HG03571 (cell line): Measurements from ENCODE around the gene ALOX15.
"Not testable (repeated sequence)": the region's sequence is repeated elsewhere in the genome, so short reads cannot be mapped to it uniquely, and the experiment has no call there.

ENCODE experiments used
- ATAC-seq: cut with Tn5 transposase; IDR thresholded peaks from one replicate; pipeline ENCODE4 v1.9.1; 2021; ENCODE audit not compliant: unreplicated experiment

Gene ALOX15, protein sequence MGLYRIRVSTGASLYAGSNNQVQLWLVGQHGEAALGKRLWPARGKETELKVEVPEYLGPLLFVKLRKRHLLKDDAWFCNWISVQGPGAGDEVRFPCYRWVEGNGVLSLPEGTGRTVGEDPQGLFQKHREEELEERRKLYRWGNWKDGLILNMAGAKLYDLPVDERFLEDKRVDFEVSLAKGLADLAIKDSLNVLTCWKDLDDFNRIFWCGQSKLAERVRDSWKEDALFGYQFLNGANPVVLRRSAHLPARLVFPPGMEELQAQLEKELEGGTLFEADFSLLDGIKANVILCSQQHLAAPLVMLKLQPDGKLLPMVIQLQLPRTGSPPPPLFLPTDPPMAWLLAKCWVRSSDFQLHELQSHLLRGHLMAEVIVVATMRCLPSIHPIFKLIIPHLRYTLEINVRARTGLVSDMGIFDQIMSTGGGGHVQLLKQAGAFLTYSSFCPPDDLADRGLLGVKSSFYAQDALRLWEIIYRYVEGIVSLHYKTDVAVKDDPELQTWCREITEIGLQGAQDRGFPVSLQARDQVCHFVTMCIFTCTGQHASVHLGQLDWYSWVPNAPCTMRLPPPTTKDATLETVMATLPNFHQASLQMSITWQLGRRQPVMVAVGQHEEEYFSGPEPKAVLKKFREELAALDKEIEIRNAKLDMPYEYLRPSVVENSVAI

DNA sequence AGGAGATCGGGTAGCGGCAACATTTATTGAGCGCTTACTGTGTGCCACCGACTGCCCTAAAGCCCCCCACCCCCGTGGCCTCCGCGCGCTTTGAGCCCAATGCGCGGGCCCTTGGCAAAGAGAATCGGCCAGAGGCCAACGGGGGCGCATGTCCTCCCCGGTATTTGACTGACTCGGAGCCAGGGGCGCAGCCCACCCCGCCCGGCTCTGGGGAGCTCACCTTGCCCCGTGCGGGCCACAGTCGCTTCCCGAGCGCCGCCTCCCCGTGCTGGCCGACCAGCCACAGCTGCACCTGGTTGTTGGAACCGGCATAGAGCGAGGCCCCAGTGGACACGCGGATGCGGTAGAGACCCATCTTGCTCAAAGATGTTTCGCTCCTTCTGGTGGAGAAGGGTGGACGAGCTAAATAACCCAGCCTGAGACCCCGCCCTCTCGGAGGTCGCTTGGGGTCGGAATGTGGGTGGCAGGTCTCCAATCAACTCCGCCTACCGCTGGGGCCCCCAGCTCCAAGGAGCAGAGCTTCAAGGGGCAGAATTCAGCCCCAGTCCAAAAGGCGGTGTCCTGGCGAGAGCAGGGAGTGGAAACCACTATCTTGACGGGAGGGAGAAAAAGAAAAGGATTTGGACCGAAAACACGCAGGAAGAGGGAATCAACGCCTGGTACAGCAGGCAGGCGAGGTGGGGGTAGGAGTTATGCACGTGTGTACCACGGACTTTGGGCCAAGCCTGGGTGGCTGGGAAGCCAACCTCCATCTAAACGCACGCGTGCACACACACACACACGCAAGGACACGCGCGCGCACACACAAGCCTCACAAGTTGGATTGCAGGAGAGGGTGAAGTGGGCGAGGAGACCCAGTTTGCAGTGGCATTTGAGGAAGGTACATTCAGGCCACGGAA lies at the start of gene ALOX15:
Gene ALOX15, minus strand, starts transcription at position 382 of the 899 bp plus-strand sequence. Its CDS starts 27 bp downstream, at position 355.
- ATAC-seq: no peak

DNA sequence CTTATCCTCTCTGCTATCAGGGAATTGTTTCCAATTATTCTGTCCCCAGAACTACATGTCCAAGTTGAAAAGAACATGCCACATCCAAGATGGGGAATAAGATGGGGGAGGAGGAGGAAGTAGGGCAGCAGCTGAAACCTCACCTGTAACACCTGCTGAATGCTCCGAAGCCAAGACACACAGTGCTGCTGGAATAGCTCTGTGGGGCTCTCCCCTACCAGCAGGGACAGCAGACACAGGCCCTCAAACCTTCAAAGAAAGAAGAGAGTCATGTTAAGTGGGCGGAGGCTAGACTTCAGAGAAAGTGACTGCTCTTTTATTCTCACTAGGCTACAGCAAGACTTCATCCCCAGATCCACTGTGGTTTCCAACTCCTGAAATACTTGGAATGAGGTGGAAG lies 49.3 kb upstream of the ALOX15 start:
- ATAC-seq: no peak

DNA sequence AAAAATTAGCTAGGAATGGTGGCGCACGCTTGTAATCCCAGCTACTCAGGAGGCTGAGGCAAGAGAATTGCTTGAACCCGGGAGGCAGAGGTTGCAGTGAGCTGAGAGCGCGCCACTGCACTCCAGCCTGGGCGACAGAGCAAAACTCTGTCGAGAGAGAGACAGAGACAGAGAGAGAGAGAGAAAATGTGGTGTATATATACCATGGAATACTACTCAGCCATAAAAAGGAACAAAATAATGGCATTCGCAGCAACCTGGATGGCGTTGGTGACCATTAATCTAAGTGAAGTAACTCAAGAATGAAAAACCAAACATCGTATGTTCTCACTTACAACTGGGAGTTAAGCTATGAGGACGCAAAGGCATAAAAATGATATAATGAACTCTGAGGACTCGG lies 48.4 kb upstream of the ALOX15 start:
- ATAC-seq: not testable (repeated sequence)

DNA sequence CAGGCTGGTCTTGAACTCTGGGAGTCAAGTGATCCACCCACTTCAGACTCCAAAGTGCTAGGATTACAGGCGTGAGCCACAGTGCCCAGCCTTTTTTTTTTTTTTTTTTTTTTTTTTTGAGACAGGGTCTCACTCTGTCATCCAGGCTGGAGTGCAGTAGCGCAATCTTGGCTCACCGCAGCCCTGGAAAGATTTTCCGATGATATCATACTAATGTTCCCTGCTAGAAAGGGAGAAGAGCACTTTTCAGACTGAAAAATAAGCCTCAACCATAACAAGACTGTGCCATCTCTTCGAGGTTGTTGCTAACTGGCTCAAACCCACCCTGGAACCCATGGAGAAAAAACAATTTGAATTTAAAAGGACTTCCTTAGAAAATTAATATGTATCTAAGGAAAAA lies 42.3 kb upstream of the ALOX15 start:
- ATAC-seq: not testable (repeated sequence)

DNA sequence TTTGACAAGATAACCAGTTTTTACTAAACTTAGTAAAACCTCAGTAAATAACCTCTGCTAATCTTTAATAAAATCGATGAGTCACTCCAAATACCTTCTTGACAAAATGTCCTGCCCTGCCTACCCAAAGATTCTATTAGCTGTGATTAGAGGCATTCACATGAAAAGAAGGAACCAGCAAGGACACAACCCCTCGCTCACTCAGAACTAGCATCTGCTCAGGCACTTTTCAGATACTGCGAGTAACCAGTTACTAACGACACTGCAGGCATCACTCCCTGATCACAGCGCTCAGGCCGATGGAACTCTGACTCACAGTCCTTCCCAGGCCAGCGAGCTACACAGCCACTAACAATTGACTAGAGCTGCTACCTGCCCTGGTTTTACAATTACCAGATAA lies 38.2 kb upstream of the ALOX15 start:
- no peak for ATAC-seq

DNA sequence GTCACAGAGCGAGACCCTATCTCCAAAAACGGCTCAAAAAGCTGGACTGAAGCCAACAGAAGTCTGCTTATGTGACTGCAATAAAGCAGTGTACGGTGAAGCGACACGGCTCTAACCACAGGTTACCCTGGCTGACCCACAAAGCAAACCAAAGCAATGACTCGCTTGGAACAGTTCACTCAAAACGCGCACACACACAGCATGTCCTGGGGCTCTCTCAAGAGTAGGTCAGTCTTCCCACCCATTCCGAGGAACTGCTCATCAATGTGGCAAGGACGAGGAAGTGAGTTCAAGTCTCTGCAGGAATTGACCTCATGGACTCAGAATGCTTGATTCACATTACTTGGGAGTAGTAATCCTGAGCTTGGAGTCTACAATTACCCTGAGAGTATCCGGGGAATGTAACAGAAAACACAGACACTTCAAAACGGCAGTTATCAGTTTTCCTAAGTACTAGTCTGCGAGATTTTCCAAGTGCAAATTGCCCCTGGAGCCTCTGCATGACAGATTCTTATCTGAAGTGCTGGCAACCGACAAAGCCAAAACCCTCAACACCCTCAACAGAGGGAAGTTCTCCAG lies 37.1 kb upstream of the ALOX15 start:
- no peak for ATAC-seq

DNA sequence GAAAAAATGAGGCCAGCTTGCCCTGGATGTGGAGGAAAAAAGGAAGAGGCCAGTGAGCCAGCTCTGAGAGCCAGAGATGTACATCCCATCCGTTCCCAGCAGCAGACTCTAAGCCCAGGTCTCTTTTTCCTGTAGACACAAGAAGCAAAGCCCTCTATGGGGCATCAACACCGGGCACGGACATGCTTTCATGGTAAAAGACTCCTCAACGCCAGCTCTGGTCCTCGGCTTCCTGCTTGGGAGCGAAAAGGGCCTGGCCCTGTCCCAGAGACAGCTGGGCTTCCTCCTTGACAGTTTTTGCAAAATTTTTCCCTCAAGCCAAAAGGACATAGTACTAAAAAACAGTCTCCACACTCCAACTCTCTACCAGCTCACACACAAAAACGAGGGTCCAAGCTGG lies 35.3 kb upstream of the ALOX15 start:
- ATAC-seq: no peak

DNA sequence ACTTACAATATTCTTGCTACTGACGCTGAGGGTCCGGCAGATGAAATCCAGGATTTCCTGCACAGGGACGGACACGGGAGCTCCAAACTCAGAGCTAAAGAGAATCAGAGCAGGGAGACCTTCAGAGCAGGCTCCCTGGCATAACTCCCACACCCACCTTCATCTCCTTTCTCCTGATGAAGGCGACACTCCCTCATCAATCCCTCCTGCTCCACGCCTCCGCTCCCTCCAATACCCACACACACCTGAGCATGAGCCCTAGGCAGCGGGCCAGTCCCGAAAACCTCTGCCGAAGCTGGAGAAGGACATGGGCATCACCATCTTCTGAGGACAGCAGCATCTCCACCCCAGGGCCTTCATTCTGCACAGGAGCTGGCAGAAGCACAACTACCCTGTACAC lies 34.3 kb upstream of the ALOX15 start:
- no peak for ATAC-seq

DNA sequence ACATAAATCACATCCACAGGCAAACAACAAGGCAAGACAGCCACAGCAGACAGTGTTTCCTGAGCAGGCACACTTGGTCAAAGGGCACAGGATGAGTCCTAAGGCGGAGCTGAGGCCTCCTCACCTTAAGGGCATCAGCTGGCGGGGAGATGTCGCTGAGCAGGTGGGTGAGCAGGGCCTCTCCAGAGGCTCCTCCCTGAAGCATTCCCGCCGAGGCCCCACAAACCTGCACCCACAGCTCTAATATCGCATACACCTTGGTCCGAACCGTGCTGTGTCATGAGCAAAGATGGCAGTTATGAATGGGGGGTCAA lies 33.2 kb upstream of the ALOX15 start:
- ATAC-seq: no peak

DNA sequence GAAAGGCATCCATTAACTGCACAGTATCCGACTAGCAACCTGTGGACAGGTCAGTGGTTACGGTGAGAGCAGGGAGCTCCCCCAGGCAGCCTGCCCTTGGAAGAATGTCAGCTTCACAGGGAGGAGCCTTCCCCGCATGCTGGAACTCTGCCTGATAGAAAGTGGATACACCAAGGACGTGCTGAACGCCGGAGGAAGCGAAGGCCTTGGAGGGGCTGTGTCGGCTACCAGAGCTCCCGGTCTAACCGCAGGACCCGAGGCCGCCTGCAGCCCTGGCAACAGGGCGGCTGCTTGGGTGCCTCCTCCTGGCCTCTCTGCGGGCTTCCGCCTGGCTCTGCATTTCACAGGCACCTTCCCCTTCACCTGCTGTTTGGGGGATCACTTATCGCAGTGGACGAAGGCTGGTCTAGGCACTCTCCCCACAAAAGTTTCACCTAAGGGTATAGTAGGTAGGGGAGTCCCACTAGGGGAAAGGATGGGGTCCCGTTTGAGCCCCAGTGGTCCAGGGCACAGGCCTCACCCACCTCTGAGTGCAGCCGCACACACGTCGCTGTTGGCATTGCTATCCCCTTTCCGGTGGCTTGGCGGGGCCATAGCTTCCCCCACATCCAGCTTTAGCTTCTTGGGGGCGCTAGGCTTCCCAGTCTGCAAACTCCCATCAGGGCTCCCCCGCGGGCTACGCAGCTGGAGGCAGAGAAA lies 32.7 kb upstream of the ALOX15 start:
- no peak for ATAC-seq

DNA sequence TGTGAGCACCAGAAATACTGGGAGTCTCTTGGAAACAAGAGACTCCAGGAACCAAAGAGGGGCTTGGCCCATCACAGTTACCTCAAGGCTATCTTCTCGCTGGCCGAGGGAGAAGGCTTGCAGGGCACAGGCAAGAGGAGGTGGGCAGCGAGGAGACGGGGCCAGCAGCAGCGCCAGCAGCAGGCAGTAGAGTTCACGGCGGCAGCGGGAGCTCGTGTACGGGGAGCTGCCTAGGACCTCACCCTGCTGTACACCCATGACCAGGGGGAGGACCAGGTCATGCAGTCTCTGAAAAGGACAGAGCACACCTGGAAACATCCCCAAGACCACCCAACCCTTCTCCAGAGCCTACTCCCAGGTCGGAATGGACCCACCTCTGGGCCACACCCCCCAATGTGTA lies 31.7 kb upstream of the ALOX15 start:
- ATAC-seq: no peak

DNA sequence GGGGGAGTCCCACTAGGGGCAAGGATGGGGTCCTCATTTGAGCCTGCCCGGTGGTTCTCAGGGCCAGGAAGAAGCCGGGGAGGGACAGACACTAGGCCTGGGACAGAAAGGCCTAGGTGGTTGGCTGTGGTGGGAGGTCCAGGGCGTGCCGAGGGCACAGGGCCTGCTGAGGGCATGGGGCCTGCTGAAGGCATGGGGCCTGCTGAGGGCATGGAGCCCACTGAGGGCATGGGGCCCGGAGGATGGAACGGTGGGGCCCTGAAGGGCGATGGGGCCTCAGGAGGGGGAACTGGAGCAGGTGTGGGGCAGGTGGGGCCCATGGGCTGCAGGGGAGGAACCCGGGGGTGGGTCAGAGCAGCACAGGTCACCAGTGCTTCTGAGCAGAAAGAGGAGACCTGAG lies 31.3 kb upstream of the ALOX15 start:
- no peak for ATAC-seq

DNA sequence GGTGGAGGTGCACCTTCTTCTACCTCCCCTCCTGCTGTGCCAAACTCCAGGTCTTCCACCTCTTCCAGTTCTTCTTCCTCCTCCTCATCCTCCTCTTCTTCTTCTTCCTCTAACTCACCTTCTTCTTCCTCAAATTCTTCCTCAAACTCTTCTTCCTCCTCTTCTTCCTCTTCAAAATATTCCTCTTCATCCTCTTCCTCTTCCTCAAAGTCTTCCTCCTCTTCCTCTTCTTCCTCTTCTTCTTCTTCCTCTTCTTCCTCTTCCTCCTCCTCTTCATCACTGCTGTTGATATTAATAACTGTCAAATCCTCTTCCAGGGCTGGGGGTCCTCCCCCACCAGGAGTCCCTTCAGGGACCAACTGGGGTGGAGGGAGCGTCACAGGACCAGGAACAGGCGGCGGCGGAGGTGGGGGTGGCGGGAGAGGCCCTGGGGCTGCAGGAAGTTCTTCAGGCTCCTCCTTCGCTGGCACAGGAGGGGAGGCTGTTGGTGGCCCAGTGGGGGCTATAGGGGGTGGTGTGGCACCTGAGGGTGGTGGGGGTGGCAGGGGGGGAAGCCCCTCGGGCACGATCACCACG lies 30.7 kb upstream of the ALOX15 start:
- no peak for ATAC-seq

DNA sequence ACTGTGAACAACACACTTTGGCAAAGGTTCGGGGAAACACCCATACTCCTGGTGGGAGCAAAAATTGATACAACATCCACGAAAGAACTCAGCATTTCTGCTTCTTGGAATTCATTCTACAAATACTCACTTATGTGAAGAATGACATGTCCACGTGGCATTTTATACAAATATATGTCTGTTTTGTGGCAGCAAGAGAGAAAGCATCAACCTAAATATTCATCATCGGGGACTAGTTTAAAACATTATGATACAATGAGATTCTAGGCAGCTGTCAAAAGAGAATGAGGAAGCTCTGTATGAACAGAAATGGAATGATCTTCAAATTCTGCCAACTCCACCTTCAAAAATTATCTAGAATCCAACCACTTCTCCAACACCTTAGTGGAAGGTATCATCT lies 25.7 kb upstream of the ALOX15 start:
- no peak for ATAC-seq

DNA sequence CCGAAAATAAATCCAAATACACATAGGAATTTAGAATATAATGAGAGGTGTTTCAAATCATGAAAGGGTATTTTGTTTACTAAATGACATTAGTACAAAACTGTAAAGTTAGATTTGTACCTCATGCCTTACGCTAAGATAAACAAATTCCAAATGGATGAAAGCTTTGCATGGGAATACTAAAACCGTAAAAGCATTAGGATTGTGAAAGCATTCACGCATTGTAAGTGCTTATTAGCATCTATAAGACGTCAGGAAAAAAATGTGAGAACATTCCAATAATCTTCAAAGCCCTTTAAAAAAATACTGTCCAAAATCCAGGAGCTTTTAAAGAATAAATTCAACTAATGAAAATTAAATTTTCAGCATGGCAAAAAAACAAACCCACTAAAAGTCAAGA lies 24.8 kb upstream of the ALOX15 start:
- ATAC-seq: no peak

DNA sequence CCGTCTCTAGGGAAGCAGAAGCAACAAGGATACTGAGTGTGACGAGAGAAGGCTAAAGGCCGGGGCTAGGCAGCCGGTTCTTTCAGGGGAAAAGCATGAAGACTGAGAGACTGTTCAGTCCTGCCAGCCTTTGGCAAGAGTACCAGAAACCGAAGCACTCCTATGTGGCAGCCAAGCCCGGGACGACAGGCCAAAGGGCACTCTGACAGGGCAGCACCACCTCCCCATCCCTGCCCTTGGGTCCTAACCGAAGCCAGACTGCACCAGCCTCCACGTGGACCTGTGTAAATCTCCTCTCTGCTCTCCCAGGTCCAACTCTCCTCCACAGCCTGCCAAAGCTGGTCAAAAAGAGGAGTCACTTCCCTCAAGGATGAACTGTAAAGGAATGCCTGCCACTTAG lies 23.5 kb upstream of the ALOX15 start:
- no peak for ATAC-seq

DNA sequence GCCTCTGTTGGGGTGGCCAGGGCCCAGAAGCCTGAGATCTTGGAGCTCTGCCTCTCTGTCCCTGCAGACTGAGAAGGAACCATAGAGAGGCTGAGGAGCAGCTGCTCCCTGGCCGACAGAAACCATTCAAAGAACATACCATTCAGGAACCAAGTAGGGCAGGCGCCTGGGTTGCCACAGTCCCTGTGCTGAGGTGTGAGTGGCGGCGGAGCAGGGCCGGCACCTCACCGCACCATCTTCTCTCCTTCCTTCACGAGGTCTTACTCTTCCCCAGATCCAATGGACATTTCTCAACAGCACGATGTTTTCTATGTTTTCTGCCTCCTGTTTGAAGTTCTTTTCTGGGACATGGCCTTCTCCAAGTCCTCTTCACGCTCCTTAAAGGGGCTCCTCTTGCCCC lies 22.8 kb upstream of the ALOX15 start:
- no peak for ATAC-seq

DNA sequence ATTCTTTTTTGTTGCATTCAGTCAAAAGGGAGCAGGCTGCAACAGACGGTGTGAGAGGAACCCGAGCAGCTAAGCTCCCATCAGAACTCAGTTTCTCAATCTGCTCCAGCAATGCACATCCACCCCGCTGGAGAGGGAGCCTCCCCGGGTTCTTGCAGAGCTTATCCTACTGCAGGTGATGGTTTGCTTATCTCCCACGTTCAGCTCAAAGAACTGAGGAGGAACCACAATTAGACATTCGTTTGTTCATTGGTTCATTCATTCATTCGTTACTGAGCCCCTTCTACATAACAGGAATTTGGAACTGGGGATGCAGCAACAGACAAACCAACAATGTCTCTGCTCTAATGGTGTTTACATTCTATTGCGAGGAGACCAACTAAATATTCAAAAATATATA lies 22.2 kb upstream of the ALOX15 start:
- ATAC-seq: no peak

DNA sequence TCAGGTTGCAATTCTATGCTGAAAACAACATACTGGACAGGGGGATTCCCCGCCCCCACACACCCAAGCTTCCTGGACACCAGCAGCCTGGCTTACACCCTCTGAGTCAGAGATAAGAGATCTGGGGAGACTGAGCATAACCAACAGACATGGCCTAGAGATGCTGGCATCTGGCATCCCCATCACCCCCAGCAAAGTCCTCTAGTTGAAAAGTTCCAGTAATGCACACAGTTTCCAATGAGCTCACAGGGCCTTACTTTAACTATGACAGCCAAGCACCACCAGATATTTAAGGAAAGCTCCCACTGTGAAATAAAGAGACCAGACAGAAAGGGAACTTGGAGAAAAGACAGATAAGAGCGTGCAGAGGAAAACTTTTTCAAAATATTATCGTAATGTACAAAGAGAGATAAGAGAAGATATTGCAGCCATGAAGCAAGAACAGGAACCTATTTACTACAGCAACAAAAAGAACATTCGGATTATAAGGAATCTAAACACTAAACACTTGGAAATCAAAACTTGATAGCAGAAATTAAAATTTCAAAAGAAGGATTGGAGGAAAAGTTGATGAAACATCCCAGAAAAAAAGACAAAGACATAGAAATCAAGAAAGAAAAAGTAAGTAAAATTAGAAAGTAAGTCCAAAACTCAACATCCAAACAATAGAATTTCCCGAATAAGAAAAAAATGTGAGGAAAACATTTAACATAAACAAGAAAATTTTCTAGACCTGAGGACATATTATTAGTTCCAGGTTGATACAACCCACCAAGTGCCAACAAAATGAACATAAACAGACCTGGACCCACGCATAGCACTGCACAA lies 17.2 kb upstream of the ALOX15 start:
- ATAC-seq: no peak

DNA sequence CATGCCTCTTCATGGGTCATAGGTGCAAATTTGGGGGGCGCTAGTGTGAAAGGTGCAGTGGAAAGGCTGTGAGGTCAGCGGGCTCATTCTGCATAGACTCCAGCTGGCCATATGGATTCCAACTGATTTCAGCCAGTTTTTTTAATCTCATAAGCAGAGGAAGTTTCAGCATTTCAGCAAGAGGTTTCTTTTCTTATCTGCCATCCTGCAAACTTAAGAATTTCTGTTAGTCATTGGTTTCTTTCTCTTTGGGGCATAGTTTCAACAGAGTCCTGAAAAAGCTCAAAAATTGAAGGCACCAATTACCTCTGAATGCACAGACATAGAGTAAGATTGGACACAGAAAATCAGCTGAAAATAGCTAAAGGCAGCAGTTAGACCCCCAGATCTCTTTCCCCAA lies 16.2 kb upstream of the ALOX15 start:
- ATAC-seq: no peak
